GM04504 (cell line): ENCODE measurements around the gene TUBA8.
"Not testable (repeated sequence)": the region's sequence is repeated elsewhere in the genome, so short reads cannot be mapped to it uniquely, and the experiment has no call there.

Experiments
- DNase-seq: peaks from one replicate; pipeline ENCODE4 v3.0.0-alpha.2; 2012; ENCODE audit warnings: low read depth

TUBA8 gene

DNA sequence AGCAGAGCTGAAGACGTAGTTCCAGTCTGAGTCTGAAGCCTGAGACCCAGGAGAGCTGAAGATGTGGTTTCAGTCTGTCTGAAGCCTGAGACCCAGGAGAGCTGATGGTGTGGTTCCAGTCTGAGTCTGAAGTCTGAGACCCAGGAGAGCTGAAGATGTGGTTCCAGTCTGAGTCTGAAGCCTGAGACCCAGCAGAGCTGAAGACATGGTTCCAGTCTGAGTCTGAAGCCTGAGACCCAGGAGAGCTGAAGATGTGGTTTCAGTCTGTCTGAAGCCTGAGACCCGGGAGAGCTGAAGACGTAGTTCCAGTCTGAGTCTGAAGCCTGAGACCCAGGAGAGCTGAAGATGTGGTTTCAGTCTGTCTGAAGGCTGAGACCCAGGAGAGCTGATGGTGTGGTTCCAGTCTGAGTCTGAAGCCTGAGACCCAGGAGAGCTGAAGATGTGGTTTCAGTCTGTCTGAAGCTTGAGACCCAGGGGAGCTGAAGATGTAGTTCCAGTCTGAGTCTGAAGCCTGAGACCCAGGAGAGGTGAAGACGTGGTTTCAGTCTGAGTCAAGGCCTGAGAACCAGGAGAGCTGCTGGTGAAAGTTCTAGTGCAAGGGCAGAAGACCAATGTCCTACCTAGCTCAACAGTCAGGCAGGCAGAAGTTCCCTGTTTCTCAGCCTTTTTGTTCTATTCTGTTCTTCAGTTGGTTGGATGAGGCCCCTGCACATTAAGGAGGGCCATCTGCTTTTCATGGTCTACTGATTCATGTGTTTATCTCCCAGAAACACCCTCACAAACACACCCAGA lies 3.9 kb upstream of the TUBA8 start:
- DNase-seq = not testable (repeated sequence)

DNA sequence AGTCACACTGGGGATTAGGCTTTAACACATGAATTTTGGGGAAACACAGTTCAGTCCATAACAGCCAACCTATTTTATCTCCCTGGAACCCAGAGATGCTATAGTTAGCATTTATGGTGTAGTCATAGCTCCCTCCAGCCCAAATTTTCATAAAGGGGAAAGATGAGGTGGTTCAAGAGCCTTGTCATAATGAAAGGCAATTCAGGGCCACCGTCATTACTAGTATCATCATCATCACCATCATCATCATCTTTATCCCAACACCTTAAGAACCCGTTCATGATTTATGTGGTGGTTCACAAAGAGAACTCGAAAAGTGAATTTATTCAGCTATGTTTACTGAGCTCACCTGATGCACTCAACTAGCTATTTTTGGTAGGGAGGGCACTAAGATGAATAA lies 2.4 kb upstream of the TUBA8 start:
- DNase-seq = no peak

GRCh38 chr22:18109410-18110193 lies 1.0 kb upstream of the TUBA8 start:
- no peak for DNase-seq

- no peak for DNase-seq
Measured at GRCh38 chr22:18110954-18111758, 547 bp downstream of the TUBA8 start.

DNA sequence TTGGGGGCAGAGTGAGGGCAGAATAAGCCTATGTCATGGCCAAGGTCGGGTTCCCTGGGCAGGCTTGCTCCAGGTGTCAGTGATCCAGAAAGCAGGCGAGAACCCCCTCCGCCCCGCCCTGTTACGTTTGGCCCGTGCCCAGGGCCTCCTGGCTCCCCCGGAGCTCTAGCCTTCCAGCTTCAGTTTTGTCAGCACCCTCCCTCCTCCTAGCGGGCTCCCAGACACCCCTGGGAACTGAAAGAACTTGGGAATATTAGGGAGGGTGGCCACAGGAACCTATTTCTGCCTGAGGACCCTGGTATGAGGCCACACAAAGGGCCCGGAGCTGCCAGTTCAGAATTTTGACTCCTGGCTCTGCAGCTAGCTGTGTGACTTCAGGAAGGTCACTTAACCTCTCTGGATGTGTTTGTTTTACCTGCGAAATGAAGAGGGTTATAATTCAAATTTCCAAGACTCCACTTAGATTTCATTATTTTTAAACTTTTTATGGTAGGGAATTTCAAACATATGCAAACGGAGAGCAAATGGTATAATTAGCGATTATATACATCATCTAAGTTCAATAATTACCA lies 1.2 kb downstream of the TUBA8 start:
- DNase-seq = no peak

GRCh38 chr22:18112440-18112839 lies 1.8 kb downstream of the TUBA8 start:
- DNase-seq = no peak

DNA sequence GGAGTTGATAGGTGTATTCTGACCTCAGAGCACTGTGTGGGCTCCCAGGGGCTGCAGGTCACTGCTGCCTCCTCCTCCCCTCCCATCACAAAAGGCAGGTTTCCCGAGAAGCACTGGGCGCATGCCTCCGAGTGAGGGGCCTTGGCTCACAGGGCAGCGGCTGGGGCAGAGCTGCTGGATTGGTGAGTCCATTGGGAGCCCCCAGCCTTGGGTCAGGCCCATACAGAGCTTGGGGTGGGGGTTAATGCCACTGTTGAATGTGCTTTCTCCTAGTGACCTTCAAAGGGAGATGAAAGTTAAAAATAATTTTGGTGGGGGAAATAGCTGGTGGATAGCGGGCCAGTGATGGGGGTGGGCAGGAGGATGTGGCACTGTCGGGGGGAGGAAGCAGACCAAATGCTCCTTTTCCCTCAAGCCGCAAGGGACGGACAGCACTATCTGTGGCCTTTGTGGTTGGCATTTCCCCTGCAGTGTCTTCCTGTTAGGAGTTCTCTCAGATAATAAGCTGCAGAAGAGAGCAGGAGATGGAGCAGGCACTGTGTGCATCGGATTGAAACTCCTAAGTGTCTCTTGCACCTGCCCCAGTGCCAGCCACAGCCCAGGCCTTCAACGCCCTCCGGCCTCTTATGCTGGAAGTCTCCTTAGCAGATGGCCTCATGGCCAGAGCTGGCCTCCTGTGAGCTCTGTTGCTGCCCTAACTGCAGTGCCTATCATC lies 3.2 kb downstream of the TUBA8 start:
- no peak for DNase-seq

DNA sequence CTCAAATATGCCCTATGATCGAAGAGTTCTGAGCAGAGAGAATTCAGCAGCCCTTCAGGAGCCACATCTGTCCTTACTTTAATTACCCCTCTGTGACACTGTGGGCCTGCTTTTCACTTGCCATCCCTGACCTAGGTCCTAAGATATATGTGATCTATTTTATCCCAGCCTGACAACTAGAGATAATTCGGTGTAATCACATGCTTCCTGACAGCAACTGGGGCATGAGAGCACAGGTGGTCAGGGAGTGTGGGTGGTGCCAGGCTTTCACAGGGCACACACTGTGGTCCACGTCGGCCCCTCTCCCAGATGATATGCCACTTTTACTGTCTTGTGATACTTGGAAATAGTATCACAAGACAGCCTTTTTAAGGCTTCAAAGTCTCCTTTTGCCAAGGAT lies 3.9 kb downstream of the TUBA8 start:
- DNase-seq = no peak

- no peak for DNase-seq
Measured at GRCh38 chr22:18114976-18115652, 4.5 kb downstream of the TUBA8 start.

DNA sequence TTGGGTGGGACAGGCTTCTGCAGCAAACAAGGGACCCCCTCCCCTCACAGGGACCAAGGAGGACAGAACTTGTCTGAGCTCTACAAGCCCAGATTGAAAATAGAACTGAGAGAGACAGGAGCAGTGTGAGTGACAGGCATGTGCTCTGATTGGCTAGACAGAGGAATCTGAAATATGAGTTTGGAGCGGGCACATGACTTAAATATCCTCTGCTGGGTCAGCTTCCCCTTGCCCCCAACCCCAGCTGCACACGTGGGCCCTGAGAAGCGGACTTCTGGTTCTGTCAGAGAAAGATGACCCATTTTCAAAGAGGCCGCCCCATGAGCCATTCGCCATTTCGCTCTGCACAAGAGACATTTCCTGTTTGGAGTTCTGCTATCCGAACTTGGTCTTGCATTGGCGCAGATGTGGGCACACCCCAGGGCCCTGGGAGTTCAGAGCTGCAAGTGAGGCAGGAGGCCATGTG lies 5.3 kb downstream of the TUBA8 start:
- DNase-seq = no peak

DNA sequence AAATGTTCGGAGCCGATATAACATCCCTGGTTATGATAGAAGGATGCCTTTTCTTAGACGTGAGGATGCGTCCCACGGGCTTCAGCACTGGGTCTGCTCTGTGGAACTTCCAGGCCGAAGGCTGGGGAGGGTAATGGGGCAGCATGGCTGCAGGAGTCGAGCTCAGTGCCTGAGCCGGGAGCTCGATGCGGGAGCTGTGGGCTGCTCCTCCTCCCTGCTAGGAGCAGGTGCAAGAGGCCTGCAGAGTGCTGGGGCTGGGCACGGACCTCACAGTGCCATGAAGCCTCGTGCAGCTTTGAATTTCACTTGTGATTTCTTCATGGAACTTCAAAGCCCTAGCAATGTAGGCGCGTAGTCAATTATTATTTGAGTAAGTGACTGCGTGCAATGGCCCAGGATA lies 6.0 kb downstream of the TUBA8 start:
- no peak for DNase-seq

DNA sequence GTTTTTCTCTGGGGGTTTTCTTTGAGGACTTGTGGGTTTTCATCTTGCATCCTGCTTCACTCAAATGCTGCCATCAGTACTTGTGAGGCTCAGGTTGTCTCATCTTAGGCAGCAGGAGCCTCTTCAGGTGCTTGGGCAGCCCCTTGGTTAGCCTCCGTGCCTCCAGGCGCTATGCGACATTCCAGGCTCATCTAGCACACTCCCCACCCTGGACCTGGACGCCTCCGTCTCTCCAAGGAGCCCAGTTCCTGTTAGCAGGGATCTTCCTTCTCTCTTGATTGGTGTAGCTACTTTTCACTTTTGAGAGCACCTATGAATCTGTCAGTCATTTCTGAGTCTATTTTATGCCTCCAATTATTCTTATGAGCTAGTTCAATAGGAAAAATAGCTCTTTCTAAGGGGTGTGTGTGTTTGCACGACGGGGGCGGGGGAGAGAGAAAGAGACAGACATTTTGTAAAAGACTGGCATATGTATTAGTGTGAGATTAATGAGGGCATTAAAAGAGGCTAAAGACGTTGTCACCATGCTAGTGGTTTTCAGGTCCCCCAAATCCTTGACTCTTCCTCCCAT lies 7.8 kb downstream of the TUBA8 start:
- DNase-seq = no peak

GRCh38 chr22:18119409-18120110 lies 9.0 kb downstream of the TUBA8 start:
- no peak for DNase-seq

DNA sequence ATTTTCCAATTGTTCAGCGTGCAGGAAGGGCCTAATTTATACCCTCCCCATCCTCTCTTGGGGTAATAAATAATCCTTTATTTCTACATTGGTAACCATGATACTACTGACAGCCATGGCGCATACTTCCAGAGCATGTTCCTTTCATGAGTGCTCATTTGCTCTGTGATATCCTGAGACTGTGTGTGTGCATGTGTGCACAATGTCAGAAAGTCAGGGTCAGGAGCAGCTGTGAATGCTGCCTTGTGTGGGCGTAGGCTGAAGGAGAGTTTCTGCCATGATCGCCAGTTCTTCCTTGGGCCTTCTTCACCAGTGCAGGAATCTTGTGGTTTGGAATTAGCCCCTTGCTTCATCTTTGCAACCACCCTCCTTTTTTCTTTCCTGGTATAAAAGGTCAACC lies 10.2 kb downstream of the TUBA8 start:
- DNase-seq = no peak

GRCh38 chr22:18121506-18121905 lies 10.9 kb downstream of the TUBA8 start:
- no peak for DNase-seq

DNA sequence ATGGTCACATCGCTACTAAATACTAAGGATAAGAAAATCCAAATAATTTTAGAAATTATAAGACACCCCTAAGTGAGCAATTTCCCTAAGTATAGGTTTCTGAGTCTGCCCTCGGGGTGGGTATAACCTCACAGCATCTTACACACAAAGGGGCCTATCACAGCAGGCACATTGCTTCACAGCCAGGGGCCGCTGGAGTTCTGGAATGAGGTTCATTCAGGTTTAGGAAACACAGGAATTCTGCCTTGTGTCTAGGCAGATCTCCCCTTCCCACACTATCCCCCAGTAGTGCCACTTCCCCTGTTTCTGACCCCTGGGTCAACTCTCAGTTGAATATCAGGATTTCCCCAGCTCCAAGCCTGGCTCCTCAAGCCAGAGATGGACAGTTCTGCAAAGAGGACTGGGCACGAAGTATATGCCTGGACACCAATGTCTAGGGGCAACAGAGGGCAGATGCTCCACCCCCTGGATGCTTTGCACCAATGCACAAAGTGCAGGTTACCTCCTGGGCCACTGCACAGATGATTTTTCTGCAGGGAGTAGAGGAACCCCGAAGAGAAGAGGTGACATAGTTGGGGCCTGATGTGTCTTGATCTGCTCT lies 11.4 kb downstream of the TUBA8 start:
- no peak for DNase-seq

- not testable (repeated sequence) for DNase-seq
Measured at GRCh38 chr22:18123476-18124025, 12.9 kb downstream of the TUBA8 start.

GRCh38 chr22:18126606-18127005 lies 16.0 kb downstream of the TUBA8 start:
- DNase-seq = no peak

- DNase-seq = no peak
Measured at GRCh38 chr22:18130018-18130417, 19.4 kb downstream of the TUBA8 start.
